Suppressor macrophage treated with lipopolysaccharide for 4 hours (primary cell): Measurements from ENCODE around the gene POGK.

Experiments
- DNase-seq: peaks from one replicate; pipeline ENCODE4 v3.0.0-alpha.2; 2020

The POGK gene

DNA sequence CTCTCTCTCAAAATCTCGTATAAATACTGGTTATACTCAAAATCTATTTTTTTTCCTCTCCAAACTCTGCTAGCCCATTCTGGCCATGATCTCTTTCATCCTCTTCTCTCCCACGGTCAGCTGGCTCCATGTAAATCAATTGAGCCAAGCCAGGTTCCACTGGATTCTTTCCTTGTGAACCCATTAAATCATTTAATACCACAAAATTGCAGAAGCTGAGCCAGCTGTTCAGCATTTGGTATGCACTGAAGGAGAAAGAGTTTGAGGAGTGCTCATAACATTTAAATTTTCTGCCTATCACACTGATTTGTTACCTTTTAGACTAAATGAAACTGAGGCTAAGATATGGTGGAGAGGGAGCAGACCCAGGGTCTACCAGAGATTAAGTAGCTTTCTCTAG is 65.9 kb downstream of the POGK start:
- no peak for DNase-seq

DNA sequence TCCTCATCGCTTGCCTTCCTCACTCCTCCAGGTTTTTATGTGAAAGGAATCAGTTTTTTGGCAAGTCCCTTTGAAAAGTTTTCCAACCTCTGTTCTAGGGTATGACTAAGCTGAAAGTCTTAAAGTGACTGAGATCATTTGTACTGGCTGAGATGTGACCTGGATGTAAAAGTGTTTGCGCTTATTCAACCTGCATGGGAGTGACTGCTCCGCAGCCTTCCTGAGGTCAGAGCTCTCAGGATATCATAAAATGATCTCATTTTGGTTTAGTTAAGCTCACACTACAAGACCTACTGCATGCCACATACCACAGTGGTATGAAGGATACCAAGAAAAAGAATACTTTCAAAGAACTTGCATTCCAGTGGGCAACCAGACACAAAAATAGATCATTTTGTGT is 66.6 kb downstream of the POGK start:
- no peak for DNase-seq
